Medulla oblongata (tissue), 1 donor: Measurements from ENCODE around the gene NRG3.
A peak's percentile ranks its signal among the peaks of the same experiment; 100 is the strongest.

Source experiments
- DNase-seq: peaks from one replicate; pipeline ENCODE4 v3.0.0-alpha.2; 2015; ENCODE audit errors: extremely low spot score

Gene NRG3

GRCh38 chr10:82383350-82383749, 508.4 kb downstream of the NRG3 start:
- DNase-seq = no peak

DNA sequence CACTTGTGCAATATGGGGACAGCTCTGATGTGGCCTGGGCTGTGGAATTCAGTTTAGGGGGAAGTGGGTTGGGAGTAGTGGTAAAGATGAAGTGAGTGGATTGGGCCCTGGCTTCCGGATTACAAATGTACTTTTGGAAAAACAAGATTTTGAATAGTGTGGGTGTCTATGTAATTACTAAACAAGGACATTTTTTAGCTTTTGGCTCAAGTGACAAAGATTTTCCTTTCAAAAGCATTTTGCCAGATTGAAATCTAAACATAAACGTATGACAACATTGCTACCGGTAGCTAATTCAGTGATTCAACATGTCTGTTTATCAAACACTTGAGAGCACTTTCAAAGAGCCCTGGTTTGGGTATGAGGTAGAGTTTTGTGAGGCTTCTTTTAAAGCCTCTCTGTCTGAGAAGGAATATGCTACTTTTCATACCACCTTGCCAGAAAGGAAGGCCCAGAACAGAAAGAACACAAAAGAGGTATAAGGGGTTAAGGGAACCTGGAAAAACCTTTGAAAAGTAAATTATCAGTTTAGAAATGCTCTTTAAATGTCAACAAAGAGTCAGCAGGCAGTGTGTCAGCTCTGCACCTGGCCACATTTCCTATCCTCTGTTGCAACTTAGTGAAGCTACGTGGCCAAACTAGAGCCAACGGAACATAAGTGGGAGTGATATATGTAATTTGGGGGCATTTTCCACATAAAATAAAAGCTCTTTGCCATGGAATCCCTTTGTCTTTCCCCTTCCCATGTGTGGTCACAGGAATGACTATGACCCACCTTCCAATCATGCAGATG, 516.1 kb downstream of the NRG3 start:
- no peak for DNase-seq

GRCh38 chr10:82391971-82392370, 517.0 kb downstream of the NRG3 start:
- no peak for DNase-seq

DNA sequence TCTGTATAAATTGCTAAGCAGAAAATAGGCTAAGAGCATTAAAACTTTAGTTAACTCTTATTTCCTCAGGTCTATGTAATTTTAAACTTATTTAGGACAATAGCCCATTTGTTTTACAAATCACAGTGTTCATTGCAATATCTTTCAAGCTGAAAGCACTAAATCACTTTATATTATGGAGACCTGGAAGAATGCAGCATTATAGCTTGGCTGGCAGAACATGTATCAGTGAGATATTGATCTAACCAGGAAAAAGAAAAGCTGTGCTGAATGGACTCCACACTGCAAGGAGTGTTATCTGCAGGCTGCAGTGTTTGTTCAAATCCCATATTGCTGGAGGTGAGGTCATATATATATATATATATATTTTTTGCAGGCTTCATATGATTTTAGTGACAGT, 517.5 kb downstream of the NRG3 start:
- no peak for DNase-seq

DNA sequence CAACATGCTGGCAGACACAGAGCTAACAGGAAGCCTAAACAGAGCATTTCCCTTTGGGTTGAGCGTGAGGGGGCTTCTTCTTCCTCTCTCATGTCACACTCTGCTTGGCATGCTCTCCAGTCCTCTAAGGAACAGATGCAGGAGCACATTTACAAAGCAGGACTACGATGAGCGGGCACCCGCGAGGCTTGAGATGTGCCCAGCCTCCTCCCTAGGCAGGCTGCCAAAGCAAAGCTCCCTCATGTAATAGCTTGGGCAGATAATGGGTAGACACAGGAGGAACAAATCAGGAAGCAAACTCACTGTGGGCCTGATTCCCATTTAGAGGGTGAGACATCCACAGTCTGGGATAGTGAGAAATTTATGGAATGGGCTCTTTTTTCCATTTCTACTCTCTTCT, 519.1 kb downstream of the NRG3 start:
- peak; percentile 33 for DNase-seq

DNA sequence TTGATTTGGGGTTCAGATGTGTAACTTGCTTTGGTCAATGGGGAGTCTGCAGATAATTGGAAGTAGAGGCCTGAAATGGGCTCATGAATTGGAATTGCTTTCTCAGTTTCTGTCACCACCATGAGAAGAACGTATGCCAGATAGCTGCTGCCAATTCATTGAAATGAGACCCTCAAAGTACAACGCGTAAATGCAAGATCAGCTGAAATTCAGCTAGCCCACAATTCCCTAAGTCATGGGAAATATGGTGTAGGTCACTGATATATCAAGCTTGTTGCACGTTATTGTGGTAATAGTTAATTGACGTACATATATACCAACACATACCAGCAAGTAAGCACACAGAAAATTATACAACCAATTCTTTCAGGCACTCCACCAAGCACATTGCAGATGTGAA, 520.0 kb downstream of the NRG3 start:
- no peak for DNase-seq

DNA sequence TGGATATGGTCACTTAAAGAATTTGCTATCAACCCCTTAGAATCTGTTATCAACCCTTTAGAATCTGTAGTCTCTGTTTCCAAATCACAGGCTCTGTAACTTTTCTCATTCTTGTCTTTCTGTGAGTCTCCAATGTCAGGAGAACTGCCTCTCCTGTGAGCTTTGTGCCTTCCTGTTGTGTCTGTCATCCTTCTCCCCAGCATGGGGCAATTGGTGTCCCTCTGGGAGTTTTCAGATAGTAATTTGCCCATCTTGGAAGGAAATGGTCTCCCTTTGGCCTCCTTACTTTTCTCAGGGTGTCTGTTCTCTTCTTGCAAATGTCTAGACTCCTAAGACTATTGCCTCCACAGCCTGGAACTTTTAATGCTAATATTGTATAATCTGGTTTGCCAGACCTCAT, 521.9 kb downstream of the NRG3 start:
- DNase-seq = no peak

DNA sequence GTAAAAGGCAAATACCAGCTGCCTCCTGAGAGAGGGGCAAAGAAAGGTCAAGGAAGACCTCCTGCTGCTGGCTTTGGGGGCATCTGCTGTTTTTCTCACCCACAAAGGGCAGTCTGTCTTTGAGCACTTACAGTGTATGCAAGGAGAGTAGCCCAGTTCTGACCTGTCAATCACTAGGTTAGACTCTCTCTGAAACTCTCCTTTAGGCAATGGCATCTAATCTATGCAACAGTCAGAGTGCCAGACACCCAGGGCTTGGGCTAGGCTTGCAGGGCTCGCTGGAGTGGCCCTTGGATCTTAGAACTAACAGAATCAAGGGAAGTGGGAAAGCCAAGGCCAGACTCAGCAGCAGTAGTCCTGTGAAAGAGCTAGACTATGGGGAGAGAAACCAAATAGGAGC, 522.9 kb downstream of the NRG3 start:
- DNase-seq = no peak

GRCh38 chr10:82399850-82400249, 524.9 kb downstream of the NRG3 start:
- no peak for DNase-seq

GRCh38 chr10:82400841-82401240, 525.8 kb downstream of the NRG3 start:
- DNase-seq = no peak

- no peak for DNase-seq
Measured at GRCh38 chr10:82402906-82403401, 528.0 kb downstream of the NRG3 start.

GRCh38 chr10:82409671-82410070, 534.7 kb downstream of the NRG3 start:
- no peak for DNase-seq

DNA sequence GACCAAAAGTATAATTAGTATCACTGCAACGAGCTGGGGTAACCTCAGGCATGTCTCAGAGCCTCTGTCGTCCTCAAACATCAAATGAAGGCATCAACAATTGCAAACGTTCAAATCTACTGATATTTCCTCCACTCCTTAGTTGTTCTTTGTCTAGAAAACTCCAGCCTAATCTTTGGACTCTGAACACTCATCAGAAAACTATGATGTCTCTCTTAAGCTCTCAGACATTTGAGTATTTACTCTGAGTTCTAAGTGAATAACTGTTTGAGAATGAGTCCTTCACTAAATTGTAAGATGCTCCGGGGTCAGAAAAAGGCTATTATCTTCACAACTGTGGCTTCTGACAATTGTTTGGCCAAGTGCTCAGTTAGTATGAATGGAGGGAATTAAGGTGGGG, 536.4 kb downstream of the NRG3 start:
- no peak for DNase-seq

GRCh38 chr10:82420001-82420400, 545.0 kb downstream of the NRG3 start:
- DNase-seq = peak; percentile 63

DNA sequence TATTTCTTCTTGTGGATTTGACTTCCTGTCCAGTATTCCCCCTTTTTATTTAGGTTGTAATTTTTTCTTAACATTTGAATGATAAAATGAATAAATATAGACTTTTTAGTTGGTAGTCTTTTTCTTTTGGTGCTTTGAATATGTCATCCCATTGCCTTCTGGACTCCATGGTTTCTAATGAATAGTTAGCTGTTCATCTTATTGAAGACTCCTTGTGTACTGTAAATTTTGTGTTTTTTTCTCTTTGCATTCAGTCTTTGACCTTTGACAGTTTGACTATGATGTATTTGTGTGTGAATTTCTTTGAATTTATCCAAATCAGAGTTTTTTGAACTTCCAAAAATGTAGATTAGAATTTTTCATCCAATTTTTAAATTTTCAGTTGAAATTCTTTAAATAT, 554.3 kb downstream of the NRG3 start:
- no peak for DNase-seq

DNA sequence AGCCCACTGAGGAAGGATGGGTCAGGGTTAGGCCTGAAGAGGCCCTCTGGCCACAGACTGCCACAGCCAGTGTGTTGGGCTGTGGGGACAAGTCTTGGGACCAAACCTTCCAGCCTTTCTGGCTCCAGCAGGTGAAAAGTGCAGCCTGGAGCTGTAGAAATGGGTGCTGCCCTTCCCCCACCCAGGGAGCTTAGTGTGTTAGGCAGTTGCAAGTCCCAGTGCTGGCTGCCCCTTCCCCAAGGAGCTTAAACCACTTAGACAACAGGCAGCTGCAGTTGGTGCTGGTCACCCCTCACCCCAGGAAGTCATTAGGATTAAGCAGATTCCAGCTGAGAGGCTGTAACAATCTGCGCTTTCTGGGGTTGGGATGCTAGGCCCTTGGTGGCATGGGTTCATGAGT, 563.3 kb downstream of the NRG3 start:
- DNase-seq = no peak

DNA sequence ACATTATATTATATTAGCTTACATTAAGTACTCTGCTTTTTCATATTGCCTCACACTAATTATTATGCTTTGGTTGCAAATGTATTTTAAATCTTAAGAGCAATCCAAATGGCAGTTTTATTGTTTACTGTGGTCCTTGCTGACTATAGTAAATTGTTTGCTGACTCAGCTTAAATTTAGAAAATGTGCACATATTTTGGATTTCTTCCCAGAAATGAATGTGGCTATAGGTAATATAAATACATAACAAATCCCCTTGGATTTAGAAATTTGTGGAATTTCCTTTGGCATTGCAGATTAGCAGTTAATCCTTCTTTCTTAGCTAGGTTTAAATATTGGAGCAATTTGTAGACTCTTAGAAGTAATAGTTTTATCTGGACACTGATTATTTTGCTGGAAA, 565.8 kb downstream of the NRG3 start:
- DNase-seq = no peak

DNA sequence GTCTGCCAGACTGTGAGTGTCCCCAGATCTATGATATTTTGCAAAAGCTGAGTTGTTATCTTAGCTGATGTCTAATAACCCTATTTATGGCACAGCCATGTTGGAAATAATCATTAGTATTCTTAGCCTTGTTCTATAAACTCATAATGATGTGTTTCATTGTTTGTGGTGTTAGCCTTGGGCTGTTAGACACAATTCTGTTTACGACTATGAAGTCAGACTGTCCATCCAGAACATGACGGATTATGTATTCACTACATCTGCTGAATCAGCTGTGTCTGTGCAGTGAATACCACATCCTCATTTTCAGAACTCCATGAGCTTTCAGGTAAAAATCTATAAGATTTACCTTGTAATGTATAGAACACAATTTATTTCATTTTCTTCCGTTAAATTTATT, 577.1 kb downstream of the NRG3 start:
- no peak for DNase-seq

DNA sequence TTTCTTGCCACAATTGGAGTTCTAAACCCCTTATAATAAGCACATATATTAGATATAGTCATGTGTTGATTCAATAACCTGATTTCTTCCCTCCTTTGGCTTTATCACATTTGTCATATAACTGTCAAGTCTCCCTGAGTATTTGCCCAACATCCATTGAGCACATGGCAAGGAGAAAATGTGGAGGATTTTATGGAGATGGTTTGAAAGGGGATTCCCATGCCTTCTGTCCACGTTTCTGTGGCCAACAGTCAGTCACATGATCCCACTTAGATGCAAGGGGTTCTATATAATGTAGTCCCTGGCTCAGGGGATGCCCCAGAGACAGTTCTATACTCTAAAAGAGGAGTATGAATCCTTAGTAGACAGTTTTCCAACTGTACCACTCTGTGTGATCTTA, 577.7 kb downstream of the NRG3 start:
- no peak for DNase-seq

- no peak for DNase-seq
Measured at GRCh38 chr10:82453678-82454293, 578.8 kb downstream of the NRG3 start.

DNA sequence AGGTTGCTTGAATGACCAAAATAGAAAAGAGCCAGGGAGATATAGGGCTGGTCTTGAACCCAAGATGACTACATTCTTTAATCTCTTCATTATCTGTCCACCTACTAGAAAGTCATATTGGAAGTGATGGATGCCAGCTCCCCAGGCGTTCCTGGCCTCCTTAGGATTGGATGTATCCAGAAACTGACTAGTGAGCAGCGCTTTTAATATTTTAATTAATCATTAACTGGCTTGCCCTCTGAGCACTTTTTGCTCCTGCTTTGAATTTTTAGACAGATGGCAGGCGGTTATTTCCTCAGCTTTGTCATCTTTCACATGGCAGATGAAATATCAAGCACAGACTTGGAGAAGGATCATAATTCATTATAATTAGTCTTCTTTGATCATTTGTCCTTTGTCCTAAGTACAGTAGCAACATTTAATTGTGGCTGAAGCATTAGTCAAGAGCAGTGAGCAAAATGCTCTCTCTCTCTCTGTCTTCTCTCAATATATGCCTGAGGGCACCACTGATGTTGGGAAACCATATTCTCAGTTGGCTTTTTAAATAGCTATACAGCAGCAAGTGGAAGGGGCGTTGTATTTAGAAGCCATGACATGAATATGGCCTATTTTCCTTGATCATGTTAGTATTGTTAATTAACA, 588.0 kb downstream of the NRG3 start:
- DNase-seq = no peak

DNA sequence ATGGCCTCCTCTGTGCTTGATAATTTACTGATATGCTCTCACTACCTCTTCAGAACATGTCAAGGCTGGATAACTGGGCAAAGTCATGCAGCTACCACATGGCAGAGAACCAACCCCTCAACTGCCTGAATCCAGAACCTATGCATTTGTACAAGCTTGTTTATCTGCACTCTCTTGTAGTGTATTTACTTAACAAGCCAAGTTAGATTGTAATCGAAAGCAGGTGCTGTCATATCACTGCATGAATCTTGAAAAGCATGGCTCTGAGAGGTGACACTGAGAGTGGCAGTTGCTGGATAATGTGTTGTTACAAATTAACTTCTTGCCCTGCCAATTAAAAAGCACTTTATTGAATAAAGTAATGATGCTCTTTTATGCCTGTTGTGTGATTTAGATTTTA, 588.6 kb downstream of the NRG3 start:
- no peak for DNase-seq

DNA sequence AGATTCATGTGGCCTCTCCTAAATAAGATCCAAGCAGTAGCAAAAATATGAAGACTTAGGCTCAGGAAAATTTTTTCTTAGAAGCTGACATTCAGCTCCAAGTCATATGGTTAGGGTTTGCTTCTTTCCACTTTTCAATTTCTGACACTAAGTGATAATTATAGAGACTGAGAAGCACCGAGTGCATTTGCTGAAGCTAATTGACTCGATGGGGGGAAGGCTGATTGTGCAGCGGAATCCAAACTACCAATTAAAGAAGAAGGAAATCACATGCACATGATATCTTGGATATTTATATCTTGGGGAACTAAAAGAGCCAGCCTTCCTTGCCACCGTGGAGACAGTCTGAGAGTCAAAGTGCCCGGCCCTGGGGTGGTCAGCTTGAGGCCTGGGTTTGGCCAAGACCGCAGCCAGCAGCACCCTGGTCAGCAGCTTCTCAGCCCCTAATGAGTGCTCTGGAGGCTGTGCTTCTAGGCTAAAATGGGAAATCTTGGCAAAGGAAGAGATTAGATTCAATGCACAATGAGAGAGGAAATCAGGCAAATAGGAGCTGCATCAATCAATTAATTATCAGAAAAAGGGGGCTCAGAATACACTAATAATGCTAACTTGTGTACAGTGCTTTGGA, 589.3 kb downstream of the NRG3 start:
- DNase-seq = no peak
